ENCODE measurements around the gene MPZL3.
"Not testable (repeated sequence)": the region's sequence is repeated elsewhere in the genome, so short reads cannot be mapped to it uniquely, and the experiment has no call there.

Gene MPZL3

GRCh38 chr11:118211006-118211405, 41.2 kb downstream of the MPZL3 start:
- DNase-seq = peak; percentile 19

GRCh38 chr11:118210323-118210722, 41.8 kb downstream of the MPZL3 start:
- DNase-seq = no peak

GRCh38 chr11:118209033-118209432, 43.1 kb downstream of the MPZL3 start:
- DNase-seq = no peak

GRCh38 chr11:118207079-118207478, 45.1 kb downstream of the MPZL3 start:
- DNase-seq = no peak

- DNase-seq = no peak
Observed at GRCh38 chr11:118206391-118207031, 45.7 kb downstream of the MPZL3 start.

GRCh38 chr11:118205606-118206378, 46.4 kb downstream of the MPZL3 start:
- no peak for DNase-seq

GRCh38 chr11:118202599-118203422, 49.4 kb downstream of the MPZL3 start:
- no peak for DNase-seq

GRCh38 chr11:118201966-118202365, 50.2 kb downstream of the MPZL3 start:
- DNase-seq = no peak

- no peak for DNase-seq
Observed at GRCh38 chr11:118200901-118201680, 51.1 kb downstream of the MPZL3 start.

- DNase-seq = no peak
Observed at GRCh38 chr11:118200497-118200896, 51.7 kb downstream of the MPZL3 start.

- no peak for DNase-seq
Observed at GRCh38 chr11:118199135-118199534, 53.0 kb downstream of the MPZL3 start.

GRCh38 chr11:118198370-118198769, 53.8 kb downstream of the MPZL3 start:
- peak; percentile 57 for DNase-seq

GRCh38 chr11:118194835-118195627, 57.1 kb downstream of the MPZL3 start:
- DNase-seq = peak; percentile 56

- no peak for DNase-seq
Observed at GRCh38 chr11:118193910-118194566, 58.1 kb downstream of the MPZL3 start.

- DNase-seq = not testable (repeated sequence)
Observed at GRCh38 chr11:118192817-118193216, 59.3 kb downstream of the MPZL3 start.

GRCh38 chr11:118190942-118191506, 61.1 kb downstream of the MPZL3 start:
- not testable (repeated sequence) for DNase-seq

GRCh38 chr11:118186346-118187107, 65.6 kb downstream of the MPZL3 start:
- DNase-seq = no peak

GRCh38 chr11:118184784-118185579, 67.2 kb downstream of the MPZL3 start:
- no peak for DNase-seq

- DNase-seq = not testable (repeated sequence)
Observed at GRCh38 chr11:118183691-118184090, 68.5 kb downstream of the MPZL3 start.
